ENCODE results near the gene TSPAN32. TPM values are rescaled to one million over a fixed set of nuclear protein-coding genes. Genes with fewer than 3 reads are reported as not detected.

The TSPAN32 gene
- total RNA-seq, 1 donor from 2014 or later, result 12.2 TPM

DNA sequence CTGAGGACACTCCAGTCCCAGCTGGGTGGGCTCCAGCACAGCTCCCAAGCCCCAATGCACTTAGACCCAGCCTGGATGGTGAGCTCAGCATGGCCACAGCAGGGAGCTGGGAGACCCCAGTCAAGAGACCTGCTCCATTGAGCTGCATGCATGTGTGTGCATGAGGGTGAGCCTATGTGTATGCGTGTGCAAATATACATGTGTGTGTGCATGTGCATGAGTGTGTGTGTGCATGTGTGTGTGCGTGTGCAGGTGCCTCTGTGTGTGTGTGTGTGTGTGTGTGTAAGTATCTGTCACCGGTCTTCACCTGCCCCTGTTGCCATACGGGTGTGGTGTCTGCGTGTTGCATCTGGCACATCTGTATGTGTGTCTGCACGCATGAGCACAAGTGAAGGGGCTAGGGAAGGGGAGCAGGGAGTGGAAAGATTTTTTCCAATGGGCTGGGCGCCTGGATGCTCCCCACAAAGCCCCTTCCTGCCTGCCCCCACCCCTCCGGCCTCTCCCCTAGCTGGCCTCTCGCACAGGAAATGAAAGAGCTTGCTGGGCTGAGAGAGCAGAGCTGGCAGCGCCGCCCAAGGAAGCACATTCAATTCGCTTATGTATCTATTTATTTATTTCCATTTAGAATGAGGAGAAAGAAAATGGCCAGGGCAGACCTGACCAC, 4.1 kb downstream of the TSPAN32 start:
- Histone ChIP-seq H3K27ac (peak overlapping the region; percentile 86), H3K4me3 (peak overlapping the region; percentile 10), H3K36me3 (no peaks in the 10 kb centered on the region), H3K27me3 (no peaks in the 10 kb centered on the region), H3K4me1 (peaks cover 38% of the 10 kb centered on the region), H3K9me3 (no peaks in the 10 kb centered on the region)
- TF ChIP-seq CTCF (IDR thresholded peaks at IDR 0.05), result no peak
- intact Hi-C loops (cut with DNase I), result no loop called here
- DNase-seq, result peak; percentile 62
- ATAC-seq, result no peak

DNA sequence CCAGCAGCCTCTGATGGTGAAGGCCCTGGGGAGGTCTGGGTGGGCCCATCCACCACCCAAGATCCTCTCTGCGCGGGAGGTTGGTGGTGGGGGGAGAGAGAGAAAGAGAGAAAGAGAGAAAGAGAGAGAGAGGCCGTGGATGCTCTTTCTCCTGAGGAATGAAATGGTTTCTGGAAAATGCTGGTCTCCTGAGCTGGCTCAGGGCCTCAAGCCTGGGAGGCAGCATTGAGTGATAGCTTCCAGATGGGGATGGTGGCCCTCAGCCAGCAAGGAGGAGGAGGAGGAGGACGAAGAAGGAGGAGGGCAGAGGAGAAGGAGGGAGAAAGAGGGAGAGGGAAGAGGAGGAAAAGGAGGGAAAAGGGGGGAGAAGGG, 4.6 kb downstream of the TSPAN32 start:
- ATAC-seq (no peak), DNase-seq (peak; percentile 70)
- no peak for TF ChIP-seq CTCF (IDR thresholded peaks at IDR 0.05)
- Histone ChIP-seq H3K36me3 (no peaks in the 10 kb centered on the region), H3K27ac (peak overlapping the region; percentile 86), H3K9me3 (no peaks in the 10 kb centered on the region), H3K27me3 (no peaks in the 10 kb centered on the region), H3K4me1 (peaks cover 38% of the 10 kb centered on the region), H3K4me3 (peak overlapping the region; percentile 10)
- intact Hi-C loops (cut with DNase I), result no loop called here

DNA sequence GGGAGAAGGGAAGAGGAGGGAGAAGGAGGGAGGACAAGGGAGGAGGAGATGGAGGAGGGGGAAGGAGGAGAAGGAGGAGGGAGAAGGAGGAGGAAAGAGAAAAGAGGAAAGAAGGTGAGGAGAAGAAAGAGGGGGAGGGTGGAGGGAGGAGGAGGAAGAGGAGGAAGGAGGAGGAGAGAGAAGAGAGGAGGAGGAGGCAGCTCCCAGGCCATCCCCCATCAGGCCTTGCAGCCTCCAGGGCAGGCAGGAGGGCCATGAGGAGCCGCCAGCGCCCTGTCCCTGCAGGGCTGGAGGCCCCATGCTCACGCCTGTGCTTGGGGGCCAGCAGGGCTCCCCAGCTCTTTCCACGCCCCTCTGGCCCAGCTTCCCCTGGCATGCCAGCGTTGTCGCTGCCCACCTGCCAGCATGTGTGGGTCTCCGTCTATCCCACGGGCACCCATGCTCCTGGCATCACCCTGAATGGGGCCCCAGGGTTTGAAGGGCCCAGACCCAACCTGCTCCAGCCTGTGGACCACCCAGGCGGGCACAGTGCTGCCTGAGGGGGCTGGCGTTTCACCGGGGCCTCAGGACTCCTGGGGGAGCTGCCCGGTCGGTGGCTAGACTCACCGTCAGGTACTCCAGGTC, 5.2 kb downstream of the TSPAN32 start:
- no peaks in the 10 kb centered on the region for H3K9me3 ChIP-seq
- peaks cover 38% of the 10 kb centered on the region for H3K4me1 ChIP-seq
- no peak overlapping the region for H3K4me3 ChIP-seq
- H3K27ac ChIP-seq, result peak overlapping the region; percentile 63
- no peak for TF ChIP-seq CTCF (IDR thresholded peaks at IDR 0.05)
- no peaks in the 10 kb centered on the region for H3K36me3 ChIP-seq
- DNase-seq (peak; percentile 63), ATAC-seq (no peak)
- intact Hi-C loops (cut with DNase I), result no loop called here
- H3K27me3 ChIP-seq, result no peaks in the 10 kb centered on the region

DNA sequence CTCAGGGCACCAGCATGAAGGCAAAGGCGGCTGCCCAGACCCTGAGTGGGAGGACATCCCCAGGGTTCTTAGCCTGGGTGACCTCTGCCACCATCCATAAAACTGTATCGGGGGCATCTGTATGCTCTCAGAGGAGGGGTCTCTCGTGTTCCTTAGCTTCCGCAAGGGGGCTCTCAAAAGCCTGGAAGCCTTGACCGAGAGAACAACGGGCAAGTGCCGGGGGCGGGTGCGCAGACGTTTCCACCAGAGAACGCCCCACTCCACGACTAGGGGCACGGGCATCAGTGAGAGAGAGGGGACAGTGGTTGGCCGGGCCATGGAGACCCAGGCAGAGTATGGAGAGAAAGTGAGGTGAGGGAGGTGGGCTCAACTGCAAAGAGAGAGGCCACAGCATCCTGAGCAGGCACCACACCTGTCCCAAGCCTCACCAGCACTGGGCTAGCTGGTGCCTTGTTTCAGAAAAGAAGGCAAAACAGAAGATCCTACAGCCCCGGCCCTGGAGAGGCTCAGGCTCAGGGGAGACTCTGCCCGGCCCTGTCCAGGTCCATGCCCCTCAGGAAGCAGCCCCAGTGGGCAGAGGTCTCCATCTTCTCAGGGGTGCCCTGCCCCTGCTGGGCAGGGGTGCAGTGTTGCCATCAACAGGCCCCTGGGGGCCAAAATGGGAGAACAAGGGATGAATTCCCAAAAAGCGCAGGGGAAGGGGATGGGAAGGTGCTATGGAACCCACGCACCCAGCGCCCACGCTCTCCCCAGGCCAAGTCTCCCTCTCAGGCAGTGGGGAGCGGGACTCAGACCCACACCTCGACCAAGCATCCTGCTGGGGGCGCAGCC, 5.9 kb downstream of the TSPAN32 start:
- Histone ChIP-seq H3K4me3 (no peak overlapping the region), H3K36me3 (no peaks in the 10 kb centered on the region), H3K4me1 (peaks cover 38% of the 10 kb centered on the region), H3K27me3 (no peaks in the 10 kb centered on the region), H3K9me3 (no peaks in the 10 kb centered on the region), H3K27ac (peak overlapping the region; percentile 63)
- intact Hi-C loops (cut with DNase I), result no loop called here
- no peak for TF ChIP-seq CTCF (IDR thresholded peaks at IDR 0.05)
- DNase-seq, result no peak
- no peak for ATAC-seq

DNA sequence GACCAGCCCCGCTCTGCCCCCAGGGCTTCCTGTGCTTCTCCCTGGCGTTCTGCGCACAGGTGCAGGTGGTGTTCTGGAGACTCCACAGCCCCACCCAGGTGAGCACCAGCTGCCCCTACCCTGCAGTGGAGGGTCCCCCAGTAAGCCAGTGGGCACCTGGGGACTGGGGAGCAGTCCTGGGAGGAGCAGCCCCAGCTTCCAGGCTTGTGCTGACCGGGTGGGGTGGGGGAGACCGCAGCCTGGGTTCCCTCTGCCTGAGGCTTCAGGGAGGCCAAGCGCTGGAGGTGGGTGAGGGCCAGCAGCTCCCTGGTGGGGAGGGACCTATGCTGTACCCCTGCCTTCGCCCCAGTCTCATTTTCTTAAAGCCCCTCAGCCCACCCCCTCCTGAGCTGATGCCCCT, 6.9 kb downstream of the TSPAN32 start:
- H3K27ac ChIP-seq, result no peak overlapping the region
- ATAC-seq (no peak), DNase-seq (no peak)
- H3K27me3 ChIP-seq, result no peaks in the 10 kb centered on the region
- H3K36me3 ChIP-seq, result no peaks in the 10 kb centered on the region
- H3K4me1 ChIP-seq, result peaks cover 34% of the 10 kb centered on the region
- no peak overlapping the region for H3K4me3 ChIP-seq
- no peak for TF ChIP-seq CTCF (IDR thresholded peaks at IDR 0.05)
- intact Hi-C loops (cut with DNase I), result no loop called here
- no peaks in the 10 kb centered on the region for H3K9me3 ChIP-seq
